Stimulated activated CD8-positive, alpha-beta memory T cell treated with anti-CD3 and anti-CD28 coated beads, Interleukin-7, amount 100 ng/mL, for 24 hours (primary cell): ENCODE results near the gene EBF3.

Experiments used
- DNase-seq: peaks from one replicate; pipeline ENCODE4 v3.0.0-alpha.2; 2020; ENCODE audit warnings: low read depth

Gene EBF3

DNA sequence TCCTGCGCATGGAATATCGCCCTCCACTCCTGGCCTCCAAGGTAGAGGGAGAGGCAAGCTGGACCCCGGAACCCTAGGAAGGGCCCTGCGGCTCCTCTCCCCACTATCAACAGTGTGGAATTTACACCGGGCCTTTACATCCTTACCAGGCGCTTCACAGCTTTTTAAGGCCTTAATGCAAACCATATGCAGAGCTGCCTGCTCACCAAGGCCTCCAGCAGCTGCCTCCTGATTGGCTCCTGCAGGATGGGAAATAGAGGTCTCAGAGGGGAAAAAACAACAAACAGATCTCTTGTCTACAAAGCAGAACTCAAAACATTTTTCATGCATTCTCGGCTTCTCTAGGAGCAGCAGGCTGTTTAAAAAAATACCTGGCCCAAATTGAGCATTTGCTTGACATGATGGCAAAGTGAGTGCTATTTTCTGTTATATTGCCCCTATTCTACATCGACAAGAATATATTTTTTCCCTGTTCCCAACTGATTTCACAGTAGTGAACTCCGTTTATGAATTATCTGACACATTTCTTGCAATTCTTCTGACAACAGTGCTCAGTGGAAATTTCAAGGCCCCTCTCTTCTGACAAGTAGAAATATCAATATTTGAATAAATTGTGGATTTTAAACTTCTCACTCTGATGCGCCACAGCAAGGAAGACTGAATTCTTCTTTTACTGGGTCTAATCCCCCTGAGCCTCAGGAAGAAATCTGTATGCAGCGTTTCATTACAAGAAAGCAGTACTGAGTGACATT is 51.7 kb downstream of the EBF3 start:
- DNase-seq: no peak

DNA sequence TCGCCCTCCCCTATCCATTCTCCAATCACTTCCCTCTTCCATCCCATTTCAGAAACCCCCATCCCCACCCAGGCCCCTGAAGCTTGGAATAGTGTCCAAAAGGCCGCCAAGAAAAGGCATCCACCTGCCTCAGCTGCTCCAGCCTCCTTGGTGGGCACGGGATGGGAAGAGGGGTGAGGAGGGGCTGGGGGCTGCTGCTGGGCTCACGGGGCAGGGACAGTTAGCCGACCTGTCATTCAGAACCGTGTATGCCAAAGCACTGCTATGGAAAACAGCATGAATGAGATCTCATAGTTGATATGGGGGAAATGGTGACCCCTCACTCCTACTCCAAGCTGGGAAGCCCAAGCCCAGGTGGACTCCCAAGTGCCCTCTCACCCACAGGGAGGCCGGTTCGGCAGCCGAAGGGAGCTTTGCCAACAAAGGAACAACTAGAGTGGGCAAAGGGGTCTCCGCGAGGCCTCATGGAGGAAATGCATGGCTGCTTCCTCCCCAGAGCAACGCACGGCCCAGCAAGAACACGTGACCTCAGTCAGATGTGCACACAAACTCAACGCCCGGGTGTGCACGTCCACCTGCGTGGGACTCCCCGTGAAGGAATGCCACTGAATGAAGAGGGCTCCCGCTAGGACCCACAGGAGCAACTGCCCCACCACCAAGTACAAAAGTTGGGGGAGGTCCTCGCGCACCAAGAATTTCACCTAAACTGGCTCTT is 52.5 kb downstream of the EBF3 start:
- no peak for DNase-seq

- DNase-seq: no peak
These were observed 53.2 kb downstream of the EBF3 start for GRCh38 chr10:129910861-129911260.

- no peak for DNase-seq
These were observed 54.4 kb downstream of the EBF3 start for GRCh38 chr10:129909531-129910256.

- DNase-seq: no peak
These were observed 55.0 kb downstream of the EBF3 start for GRCh38 chr10:129909080-129909479.

DNA sequence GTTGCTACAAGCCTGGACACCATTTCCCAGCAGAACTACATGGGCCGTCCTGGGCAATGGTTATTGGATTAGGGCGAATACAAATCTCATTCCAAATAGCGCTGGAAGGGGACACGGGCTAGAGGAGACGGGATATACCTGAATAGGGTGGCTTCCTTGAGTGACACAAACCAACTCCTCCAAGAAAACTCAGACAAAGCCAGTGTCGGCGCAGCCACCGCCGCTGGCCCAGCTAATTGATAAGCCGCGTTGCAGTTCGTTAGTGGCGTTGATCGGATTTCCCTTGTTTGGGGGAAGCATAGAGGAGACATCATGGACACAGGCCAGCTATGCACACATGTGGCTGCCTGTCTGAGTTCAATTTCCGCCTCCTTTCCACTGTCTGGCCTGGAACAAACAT is 55.7 kb downstream of the EBF3 start:
- DNase-seq: no peak

GRCh38 chr10:129905553-129905952 is 58.5 kb downstream of the EBF3 start:
- no peak for DNase-seq

DNA sequence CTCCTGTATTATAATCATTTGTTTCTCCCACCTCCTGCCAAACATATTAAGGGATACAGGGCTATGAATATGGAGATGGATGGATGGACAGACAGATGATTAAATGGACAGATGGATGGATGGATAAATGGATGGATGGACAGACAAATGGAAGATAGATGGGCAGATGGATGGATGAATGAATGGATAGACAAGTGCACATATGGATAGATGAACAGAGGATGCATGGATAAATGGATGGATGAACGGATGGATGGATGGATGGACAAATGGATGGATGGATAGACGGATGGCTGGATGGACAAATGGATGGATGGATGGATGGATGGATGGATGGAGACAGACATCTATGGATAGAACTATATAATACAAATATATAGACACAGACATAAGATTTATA is 59.8 kb downstream of the EBF3 start:
- DNase-seq: no peak

DNA sequence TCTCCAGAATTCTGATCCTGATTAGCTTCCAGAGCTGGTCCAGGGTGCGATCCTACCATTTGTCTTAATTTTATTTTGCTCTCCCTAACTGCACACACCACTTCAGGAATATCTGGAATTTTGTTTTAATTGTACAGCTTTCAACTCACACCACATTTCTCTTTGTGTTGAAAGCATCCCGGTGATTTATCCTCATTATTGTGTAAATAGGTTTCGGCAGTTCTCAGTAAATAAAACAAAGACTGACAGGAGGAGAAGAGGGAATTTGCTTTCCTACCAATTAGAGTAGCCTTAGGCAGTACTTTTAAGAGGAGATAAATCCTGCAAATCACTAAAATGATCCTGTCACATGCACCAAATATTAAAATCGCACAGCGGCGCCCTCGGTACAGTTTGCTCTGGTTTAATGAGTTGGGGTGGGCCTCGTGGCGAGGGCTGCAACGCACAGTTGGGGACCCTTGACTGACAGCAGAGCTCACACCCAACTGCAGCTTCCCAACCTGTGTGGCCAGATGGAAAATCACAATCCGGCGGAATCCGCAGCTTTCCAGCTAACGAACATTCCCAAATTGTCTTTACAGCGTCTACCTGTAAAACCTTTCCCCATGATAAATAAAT is 62.6 kb downstream of the EBF3 start:
- no peak for DNase-seq

DNA sequence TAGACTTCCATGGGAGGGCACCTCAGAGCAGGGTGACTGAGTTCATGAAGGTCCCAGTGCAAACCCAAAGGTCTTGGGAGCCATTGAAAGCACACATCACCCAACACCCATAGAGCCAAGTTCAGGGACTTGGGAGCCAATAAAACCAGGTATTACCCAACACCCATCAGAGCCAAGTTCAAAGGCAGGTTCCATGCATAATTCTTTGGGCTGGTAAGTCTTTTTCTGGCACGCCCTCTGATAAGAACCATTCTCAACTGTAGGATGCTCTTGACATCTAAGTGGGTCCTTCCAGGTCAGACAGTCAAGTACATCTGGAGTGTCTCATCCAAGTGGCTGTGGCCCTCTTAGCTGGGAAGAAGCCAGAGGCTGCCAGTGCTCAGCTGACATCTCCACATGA is 63.2 kb downstream of the EBF3 start:
- no peak for DNase-seq

GRCh38 chr10:129899276-129900130 is 64.6 kb downstream of the EBF3 start:
- DNase-seq: no peak

DNA sequence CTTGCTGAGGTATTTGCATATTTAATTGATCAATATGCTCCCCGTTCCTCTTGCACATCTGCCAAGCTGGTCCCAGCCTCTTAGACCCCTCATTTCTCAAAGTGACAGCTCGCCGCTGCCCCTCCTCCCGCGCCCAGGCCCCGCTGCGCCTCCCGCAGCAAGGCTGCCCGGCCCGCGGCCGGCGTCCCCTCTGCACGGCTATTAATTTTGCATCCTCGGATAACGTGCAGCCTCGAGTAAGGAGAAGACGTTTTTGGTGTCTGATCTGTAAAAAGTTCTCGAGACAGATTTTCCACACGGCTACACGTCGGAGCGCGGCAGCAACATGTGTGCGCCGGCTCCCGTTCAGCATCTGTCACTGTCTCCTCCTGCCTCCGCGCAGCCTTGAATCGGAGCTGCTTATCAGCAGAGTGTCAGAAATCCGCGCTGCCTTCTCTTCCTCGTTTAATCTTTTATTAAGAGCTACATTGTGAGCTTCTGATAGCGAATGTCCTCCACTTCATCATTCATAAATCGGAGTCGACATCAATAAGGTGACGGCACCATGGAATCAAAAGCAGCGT is 65.3 kb downstream of the EBF3 start:
- DNase-seq: no peak

DNA sequence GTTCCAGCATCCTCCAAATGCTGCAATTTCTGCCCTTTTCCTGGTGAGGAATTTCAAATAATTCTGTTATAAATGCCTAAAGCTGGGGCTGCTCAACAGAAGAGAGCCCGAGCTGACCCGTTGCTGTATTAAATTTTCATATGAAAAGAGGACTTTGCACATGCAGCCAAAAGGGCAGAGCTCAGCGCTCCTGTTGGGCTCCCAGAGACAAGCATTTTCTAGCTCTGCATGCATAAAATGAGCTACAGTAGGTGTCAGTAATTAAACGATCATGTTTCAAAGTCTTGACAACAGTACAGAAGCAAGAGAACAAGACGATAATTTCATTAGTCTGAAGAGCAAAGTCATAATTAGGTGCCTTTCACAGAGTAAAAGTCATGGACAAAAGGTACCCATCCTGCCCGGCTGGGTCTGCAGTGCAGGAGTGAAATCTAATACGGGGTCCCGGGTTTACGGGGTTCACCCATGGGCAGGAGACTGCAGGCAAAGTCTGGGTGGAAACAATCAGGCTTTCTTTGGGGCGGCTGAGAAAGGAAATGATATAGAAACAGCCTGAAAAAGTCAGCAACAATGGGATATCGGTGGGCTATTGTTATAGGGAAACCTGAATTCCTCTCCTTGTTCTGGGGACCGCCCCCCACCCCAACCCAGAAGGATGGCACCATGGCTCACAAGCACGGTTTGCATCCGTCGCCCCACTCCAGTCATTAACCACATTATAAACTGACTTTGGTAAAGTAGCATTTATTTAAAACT is 66.0 kb downstream of the EBF3 start:
- no peak for DNase-seq

- no peak for DNase-seq
These were observed 67.2 kb downstream of the EBF3 start for GRCh38 chr10:129896860-129897200.

DNA sequence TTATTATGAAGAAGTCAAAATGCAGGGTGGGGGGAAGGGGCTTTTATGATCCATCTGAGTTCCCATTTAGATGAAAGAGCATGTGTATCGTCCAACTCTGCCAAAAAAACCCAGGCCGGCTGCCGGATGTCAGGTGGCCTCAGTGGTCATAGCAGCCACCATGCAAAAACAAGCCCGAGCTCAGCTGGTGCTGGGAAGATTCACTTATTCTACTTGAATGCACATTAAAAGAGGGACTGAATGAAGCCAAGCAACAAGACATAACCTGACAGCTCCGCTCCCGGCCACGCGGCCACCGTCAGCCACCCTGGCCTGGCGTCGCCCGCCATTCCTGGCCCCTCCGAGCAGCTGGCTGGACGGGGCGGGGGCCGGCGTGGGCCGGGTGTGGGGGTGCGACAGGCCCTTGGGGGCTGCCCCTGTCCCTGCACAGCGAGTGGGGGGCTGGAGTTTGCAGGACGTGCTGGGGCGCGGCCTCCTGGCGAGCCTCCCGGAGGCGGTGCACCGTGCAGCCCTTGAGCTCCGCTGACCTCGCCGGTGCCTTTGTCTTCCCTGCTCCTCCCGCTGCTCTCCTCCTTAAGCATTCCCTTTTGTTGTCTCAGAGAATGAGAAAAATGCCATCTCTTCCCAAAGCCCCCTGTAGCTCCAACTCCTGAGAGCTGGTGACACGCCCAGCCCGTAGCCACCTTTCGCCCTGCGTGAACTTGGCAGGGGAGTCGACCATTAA is 67.8 kb downstream of the EBF3 start:
- no peak for DNase-seq

GRCh38 chr10:129895811-129896135 is 68.3 kb downstream of the EBF3 start:
- DNase-seq: no peak

DNA sequence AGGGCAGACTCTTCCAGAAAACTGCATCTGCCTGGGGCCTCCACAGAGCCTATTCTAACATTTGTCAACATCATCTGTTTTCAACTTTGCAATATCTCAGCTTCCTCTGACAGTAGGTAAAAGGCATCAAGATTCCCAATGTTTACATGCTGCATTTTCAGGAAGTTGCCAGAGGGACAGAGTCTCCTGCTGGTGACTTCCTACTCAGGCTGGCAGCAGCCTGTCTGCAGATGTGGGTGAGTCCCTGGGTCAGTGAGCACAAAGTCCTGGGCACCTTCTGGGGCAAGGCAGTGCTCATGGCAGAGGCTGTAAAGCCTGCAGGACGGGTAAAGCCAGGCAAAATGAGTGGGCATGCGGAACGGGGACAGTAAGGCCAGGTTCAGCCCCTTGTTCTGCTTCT is 69.4 kb downstream of the EBF3 start:
- no peak for DNase-seq

- DNase-seq: no peak
These were observed 70.7 kb downstream of the EBF3 start for GRCh38 chr10:129893104-129894089.

DNA sequence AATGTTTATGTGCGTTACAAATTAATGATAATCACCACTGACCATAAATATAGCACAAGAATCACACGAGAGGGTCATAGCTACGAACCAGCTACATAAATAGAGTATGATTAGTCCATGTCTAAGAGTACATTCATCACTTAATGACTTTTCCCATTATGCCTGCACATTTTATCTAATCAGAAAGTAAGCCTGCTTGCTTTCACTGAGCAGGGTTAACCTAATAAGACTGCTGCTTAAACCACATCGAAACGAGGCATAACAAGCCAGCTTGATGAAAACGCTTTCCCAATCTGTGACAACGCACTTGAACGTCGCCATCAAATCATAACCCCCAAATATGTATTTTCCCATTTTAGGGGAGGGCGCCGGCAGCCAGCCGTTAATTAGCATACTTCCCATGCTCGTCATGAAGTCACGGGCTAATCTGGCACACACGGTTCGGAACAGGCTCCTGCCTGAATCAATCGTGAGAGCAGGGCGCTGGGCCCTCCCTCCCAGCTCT is 71.5 kb downstream of the EBF3 start:
- DNase-seq: no peak
